GM12878 (cell line): ENCODE results near the gene ARL10. TPM values are rescaled to one million over a fixed set of nuclear protein-coding genes. Genes with fewer than 3 reads are reported as not detected.

Source experiments
- CEBPZ ChIP-seq: fragments of 150-350 bp; IDR thresholded peaks from 2 replicates; pipeline ENCODE4 v1.6.1; 2016; ENCODE audit warnings: low read depth, low read length
- EP300 ChIP-seq, 2 experiments: fragments of 150-350 bp in 1 of 2; IDR thresholded peaks; 2 replicates each; pipeline ENCODE4 v1.6.1; 2011 to 2012; ENCODE audit warnings: low read depth in 2 of 2, low read length in 2 of 2, borderline replicate concordance in 1 of 2, improper control_type of control experiment in 1 of 2, inconsistent platforms in 1 of 2; ENCODE audit not compliant: control insufficient read depth in 1 of 2
- FOXM1 ChIP-seq: IDR thresholded peaks from 2 replicates; pipeline ENCODE4 v1.6.1; 2012; ENCODE audit warnings: low read depth, mild to moderate bottlenecking, inconsistent platforms, low read length, moderate library complexity
- HDGF ChIP-seq: fragments of 450-650 bp; IDR thresholded peaks from 2 replicates; pipeline ENCODE4 v1.6.1; 2016; ENCODE audit warnings: antibody characterized with exemption
- JUNB ChIP-seq: IDR thresholded peaks from 2 replicates; pipeline ENCODE4 v1.6.1; 2016; ENCODE audit warnings: antibody characterized with exemption, mild to moderate bottlenecking
- RELB ChIP-seq: fragments of 450-650 bp; IDR thresholded peaks from 2 replicates; pipeline ENCODE4 v1.6.1; 2017; ENCODE audit warnings: low read depth, mild to moderate bottlenecking, moderate library complexity
- TARDBP ChIP-seq: IDR thresholded peaks from 2 replicates; pipeline ENCODE4 v1.6.1; 2016; ENCODE audit warnings: borderline replicate concordance
- YY1 ChIP-seq: IDR thresholded peaks from 2 replicates; pipeline ENCODE4 v1.6.1; 2011; ENCODE audit warnings: low read depth, mild to moderate bottlenecking, low read length
- polyA plus RNA-seq, 11 experiments: library from polyadenylated mRNA; depleted of rRNA in 4 of 11; unstranded in 6 of 11; stranded (reverse) in 5 of 11; fragments of >200 nt; fragmentation: Nextera tagmentation in 4 of 11; fragmentation: Illumina TruSeq in 1 of 11; extraction: Ambion mirVana in 4 of 11; extraction: Trizol in 1 of 11; gene quantifications; 1 replicate in 1 of 11; 2 replicates in 10 of 11; pipeline versions ENCODE4 v1.2.1 to v1.2.3, GENCODE V29; 2011 to 2016; ENCODE audit warnings: inconsistent platforms in 2 of 11, missing spikeins in 2 of 11, low read depth in 1 of 11
- total RNA-seq, 4 experiments: library from RNA; depleted of rRNA in 3 of 4; stranded (reverse); fragments of >200 nt in 3 of 4; fragmentation: Illumina TruSeq in 1 of 4; extraction: Trizol in 1 of 4; gene quantifications; 2 replicates each; pipeline versions ENCODE4 v1.2.1 to v1.2.3, GENCODE V29; 2013 to 2021
- TF ChIP-seq, protein P1 (sequence below): fragments of 450-650 bp; formaldehyde crosslinking; IDR thresholded peaks from 2 replicates; pipeline ENCODE4 v1.4.0; 2020; ENCODE audit warnings: mild to moderate bottlenecking, moderate library complexity
- TF ChIP-seq, protein P2 (sequence below): fragments of 450-650 bp; IDR thresholded peaks from 2 replicates; pipeline ENCODE4 v1.6.1; 2017; ENCODE audit warnings: mild to moderate bottlenecking, moderate library complexity
- TF ChIP-seq, protein P3 (sequence below): fragments of 450-650 bp; IDR thresholded peaks from 2 replicates; pipeline ENCODE4 v1.6.1; 2018; ENCODE audit warnings: borderline replicate concordance, mild to moderate bottlenecking; ENCODE audit not compliant: partially characterized antibody

ARL10 gene
- total and polyA plus RNA-seq, 10 of the 15 experiments (the other 5 are each of a cell fraction or from before 2014, with no cell fraction given), result 0.44 to 6.4 (median 2.4) TPM

DNA sequence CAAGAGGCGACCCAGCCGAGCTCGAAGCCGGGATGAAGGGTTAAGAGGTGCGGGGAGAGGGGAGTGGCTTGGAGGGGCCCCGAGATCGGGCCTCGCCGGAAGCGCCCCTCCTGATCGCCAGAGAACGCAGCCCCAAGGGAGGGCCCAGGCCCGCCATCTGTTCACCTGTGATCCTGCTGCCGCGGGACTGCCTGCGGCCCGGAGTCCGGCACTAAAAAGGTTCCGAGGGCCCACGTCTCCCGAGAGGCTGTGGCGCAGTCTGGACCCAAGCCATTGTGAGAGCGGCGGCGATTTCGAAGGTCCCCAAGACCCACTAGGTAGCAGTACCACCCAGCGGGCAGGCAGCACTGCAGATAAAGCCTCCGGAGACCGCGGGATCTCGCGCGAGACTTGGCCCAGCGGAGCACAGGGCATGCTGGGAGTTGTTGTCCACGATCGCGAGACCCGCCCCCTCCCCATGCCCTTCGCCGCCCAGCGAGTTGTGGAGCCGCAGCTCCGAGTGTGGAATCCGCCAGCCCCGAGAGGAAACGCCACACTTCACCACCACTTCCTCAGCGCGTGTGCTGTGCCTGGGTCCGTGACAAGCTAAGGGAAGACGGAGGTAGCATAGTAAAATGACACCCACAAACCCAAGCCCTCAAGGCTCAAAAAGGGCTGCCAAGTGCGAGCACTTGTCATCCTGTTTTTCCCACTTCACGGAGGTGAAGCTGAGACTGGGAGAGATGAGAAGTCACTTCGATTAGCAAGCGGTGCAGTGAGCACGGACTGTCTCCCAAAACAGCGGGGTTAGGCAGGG lies 3.7 kb upstream of the ARL10 start, which contains the start of gene KIAA1191 (continued):
- TF ChIP-seq, protein P1, sequence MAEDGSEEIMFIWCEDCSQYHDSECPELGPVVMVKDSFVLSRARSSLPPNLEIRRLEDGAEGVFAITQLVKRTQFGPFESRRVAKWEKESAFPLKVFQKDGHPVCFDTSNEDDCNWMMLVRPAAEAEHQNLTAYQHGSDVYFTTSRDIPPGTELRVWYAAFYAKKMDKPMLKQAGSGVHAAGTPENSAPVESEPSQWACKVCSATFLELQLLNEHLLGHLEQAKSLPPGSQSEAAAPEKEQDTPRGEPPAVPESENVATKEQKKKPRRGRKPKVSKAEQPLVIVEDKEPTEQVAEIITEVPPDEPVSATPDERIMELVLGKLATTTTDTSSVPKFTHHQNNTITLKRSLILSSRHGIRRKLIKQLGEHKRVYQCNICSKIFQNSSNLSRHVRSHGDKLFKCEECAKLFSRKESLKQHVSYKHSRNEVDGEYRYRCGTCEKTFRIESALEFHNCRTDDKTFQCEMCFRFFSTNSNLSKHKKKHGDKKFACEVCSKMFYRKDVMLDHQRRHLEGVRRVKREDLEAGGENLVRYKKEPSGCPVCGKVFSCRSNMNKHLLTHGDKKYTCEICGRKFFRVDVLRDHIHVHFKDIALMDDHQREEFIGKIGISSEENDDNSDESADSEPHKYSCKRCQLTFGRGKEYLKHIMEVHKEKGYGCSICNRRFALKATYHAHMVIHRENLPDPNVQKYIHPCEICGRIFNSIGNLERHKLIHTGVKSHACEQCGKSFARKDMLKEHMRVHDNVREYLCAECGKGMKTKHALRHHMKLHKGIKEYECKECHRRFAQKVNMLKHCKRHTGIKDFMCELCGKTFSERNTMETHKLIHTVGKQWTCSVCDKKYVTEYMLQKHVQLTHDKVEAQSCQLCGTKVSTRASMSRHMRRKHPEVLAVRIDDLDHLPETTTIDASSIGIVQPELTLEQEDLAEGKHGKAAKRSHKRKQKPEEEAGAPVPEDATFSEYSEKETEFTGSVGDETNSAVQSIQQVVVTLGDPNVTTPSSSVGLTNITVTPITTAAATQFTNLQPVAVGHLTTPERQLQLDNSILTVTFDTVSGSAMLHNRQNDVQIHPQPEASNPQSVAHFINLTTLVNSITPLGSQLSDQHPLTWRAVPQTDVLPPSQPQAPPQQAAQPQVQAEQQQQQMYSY (CRISPR knock-in tag), result no peak
- TF ChIP-seq EP300 (IDR thresholded peaks at IDR 0.05; ENCODE audit: borderline replicate concordance in 1 of 2, control insufficient read depth in 1 of 2, low read depth in 2 of 2, low read length in 2 of 2) (no peak), YY1 (peak; percentile 58), RELB (peak; percentile 29; the same call in 1 of the 2 replicates), CEBPZ (no peak), HDGF (peak; percentile 78; the same call in 1 of the 2 replicates), TARDBP (no peak; the same call in 1 of the 2 replicates), JUNB (no peak), FOXM1 (no peak)
- TF ChIP-seq, protein P2, sequence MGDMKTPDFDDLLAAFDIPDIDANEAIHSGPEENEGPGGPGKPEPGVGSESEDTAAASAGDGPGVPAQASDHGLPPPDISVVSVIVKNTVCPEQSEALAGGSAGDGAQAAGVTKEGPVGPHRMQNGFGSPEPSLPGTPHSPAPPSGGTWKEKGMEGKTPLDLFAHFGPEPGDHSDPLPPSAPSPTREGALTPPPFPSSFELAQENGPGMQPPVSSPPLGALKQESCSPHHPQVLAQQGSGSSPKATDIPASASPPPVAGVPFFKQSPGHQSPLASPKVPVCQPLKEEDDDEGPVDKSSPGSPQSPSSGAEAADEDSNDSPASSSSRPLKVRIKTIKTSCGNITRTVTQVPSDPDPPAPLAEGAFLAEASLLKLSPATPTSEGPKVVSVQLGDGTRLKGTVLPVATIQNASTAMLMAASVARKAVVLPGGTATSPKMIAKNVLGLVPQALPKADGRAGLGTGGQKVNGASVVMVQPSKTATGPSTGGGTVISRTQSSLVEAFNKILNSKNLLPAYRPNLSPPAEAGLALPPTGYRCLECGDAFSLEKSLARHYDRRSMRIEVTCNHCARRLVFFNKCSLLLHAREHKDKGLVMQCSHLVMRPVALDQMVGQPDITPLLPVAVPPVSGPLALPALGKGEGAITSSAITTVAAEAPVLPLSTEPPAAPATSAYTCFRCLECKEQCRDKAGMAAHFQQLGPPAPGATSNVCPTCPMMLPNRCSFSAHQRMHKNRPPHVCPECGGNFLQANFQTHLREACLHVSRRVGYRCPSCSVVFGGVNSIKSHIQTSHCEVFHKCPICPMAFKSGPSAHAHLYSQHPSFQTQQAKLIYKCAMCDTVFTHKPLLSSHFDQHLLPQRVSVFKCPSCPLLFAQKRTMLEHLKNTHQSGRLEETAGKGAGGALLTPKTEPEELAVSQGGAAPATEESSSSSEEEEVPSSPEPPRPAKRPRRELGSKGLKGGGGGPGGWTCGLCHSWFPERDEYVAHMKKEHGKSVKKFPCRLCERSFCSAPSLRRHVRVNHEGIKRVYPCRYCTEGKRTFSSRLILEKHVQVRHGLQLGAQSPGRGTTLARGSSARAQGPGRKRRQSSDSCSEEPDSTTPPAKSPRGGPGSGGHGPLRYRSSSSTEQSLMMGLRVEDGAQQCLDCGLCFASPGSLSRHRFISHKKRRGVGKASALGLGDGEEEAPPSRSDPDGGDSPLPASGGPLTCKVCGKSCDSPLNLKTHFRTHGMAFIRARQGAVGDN, result peak; percentile 11; the same call in 1 of the 2 replicates
- TF ChIP-seq, protein P3, sequence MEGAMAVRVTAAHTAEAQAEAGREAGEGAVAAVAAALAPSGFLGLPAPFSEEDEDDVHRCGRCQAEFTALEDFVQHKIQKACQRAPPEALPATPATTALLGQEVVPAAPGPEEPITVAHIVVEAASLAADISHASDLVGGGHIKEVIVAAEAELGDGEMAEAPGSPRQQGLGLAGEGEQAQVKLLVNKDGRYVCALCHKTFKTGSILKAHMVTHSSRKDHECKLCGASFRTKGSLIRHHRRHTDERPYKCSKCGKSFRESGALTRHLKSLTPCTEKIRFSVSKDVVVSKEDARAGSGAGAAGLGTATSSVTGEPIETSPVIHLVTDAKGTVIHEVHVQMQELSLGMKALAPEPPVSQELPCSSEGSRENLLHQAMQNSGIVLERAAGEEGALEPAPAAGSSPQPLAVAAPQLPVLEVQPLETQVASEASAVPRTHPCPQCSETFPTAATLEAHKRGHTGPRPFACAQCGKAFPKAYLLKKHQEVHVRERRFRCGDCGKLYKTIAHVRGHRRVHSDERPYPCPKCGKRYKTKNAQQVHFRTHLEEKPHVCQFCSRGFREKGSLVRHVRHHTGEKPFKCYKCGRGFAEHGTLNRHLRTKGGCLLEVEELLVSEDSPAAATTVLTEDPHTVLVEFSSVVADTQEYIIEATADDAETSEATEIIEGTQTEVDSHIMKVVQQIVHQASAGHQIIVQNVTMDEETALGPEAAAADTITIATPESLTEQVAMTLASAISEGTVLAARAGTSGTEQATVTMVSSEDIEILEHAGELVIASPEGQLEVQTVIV, result no peak
